Thoracic aorta (tissue), 2 donors: ENCODE results near the gene SPINDOC. TPM values are rescaled to one million over a fixed set of nuclear protein-coding genes. Genes with fewer than 3 reads are reported as not detected.

Experiments used
- ATAC-seq: fragments of 150-250 bp; one replicate; pipeline ENCODE4 v1.8.0; 2017; ENCODE audit warnings: low read depth; ENCODE audit not compliant: insufficient number of reproducible peaks, low FRiP score
- DNase-seq: peaks from one replicate; pipeline ENCODE4 v3.0.0-alpha.2; 2020; ENCODE audit warnings: low spot score
- H3K27ac ChIP-seq, 2 donors: fragments of 200-600 bp; sonication (generic); 1 replicate in 1 of 2; 2 replicates in 1 of 2; pipeline ENCODE4 v1.5.1; 2016; ENCODE audit warnings: mild to moderate bottlenecking in 2 of 2, moderate library complexity in 2 of 2
- H3K27me3 ChIP-seq: fragments of 200-600 bp; sonication (generic); replicated peaks from 2 replicates; pipeline ENCODE4 v1.6.0; 2016; ENCODE audit warnings: mild to moderate bottlenecking; ENCODE audit not compliant: insufficient read depth
- H3K36me3 ChIP-seq: fragments of 200-600 bp; sonication (generic); one replicate; pipeline ENCODE4 v1.5.1; 2016
- H3K4me1 ChIP-seq, 2 donors: fragments of 200-600 bp; sonication (generic); 1 replicate in 1 of 2; 2 replicates in 1 of 2; pipeline versions ENCODE4 v1.5.1 to v1.6.0; 2016; ENCODE audit warnings: low read depth in 2 of 2, mild to moderate bottlenecking in 1 of 2; ENCODE audit not compliant: control insufficient read depth in 1 of 2
- H3K4me3 ChIP-seq: fragments of 200-600 bp; sonication (generic); 2 replicates; pipeline ENCODE4 v1.5.1; 2016; ENCODE audit warnings: mild to moderate bottlenecking
- H3K9me3 ChIP-seq: fragments of 200-600 bp; sonication (generic); 2 replicates; pipeline ENCODE4 v1.5.1; 2016
- total RNA-seq, 2 donors: library from RNA; depleted of rRNA; stranded (reverse); fragments of >200 nt; gene quantifications; one replicate each; pipeline versions ENCODE4 v1.1.0 to v1.2.3, GENCODE V29; 2016
- TF ChIP-seq, protein P1 (sequence below): fragments of 200-600 bp; sonication (generic); IDR thresholded peaks from one replicate; pipeline ENCODE4 v1.5.1; 2019; ENCODE audit warnings: antibody characterized with exemption

The SPINDOC gene
- total RNA-seq, 2 donors from 2014 or later, result 14.8 to 16.4 TPM

- no peaks in the 10 kb centered on the region for H3K27me3 ChIP-seq
- H3K4me3 ChIP-seq, result no peak overlapping the region
- TF ChIP-seq, protein P1, sequence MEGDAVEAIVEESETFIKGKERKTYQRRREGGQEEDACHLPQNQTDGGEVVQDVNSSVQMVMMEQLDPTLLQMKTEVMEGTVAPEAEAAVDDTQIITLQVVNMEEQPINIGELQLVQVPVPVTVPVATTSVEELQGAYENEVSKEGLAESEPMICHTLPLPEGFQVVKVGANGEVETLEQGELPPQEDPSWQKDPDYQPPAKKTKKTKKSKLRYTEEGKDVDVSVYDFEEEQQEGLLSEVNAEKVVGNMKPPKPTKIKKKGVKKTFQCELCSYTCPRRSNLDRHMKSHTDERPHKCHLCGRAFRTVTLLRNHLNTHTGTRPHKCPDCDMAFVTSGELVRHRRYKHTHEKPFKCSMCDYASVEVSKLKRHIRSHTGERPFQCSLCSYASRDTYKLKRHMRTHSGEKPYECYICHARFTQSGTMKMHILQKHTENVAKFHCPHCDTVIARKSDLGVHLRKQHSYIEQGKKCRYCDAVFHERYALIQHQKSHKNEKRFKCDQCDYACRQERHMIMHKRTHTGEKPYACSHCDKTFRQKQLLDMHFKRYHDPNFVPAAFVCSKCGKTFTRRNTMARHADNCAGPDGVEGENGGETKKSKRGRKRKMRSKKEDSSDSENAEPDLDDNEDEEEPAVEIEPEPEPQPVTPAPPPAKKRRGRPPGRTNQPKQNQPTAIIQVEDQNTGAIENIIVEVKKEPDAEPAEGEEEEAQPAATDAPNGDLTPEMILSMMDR, result no peak
- H3K36me3 ChIP-seq, result no peaks in the 10 kb centered on the region
- peak overlapping the region; percentile 16 to 24 for H3K27ac ChIP-seq
- no peak for ATAC-seq
- H3K4me1 ChIP-seq, result peaks cover 40 to 75% of the 10 kb centered on the region in 2 donors
- no peak for DNase-seq
- no peaks in the 10 kb centered on the region for H3K9me3 ChIP-seq
Observed at GRCh38 chr11:63870351-63871140, 57.3 kb downstream of the SPINDOC start.

DNA sequence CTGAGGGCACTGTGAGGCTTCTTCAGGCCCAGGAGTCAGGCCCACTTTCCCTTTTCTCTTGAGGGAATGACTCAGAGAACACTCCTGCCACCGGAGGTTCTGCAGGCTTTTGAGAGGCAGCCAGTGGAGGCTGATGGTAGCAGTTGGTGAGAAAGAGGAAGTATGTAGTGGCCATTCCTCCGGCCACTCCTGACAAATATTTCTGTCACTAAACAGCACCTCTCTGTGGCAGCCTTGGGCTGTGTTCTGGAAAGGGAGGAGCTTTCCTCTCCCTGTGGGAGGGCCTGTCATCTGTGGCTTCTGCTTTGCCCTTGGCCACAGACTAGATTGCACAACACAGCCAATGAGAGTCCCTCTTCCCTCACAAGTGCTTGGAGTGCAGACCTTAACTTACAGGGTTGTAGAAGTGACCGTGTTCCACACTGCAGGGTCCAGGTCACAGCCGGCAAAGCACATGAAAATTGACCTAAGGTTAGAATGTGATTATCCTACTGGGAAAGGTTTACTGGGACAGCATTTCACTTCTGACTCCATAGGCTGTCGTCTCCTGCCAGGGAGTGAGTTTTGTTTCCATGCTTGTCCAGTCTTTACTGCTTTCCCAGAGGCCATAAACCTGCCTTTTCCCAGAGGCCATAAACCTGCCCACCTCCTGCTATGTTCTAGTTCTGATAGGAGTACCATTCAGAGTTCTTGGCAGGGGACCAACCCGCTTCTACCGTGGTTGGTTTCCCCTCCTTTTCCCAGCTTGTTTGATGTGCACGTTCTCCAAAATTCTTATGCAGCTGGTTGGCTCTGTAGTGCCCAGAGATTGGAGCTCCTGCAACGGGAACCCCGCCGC lies 58.9 kb downstream of the SPINDOC start:
- Histone ChIP-seq H3K27me3 (no peaks in the 10 kb centered on the region), H3K4me1 (peaks cover 33 to 66% of the 10 kb centered on the region in 2 donors), H3K4me3 (peak overlapping the region; percentile 26), H3K36me3 (no peaks in the 10 kb centered on the region), H3K27ac (peak overlapping the region; percentile 11 to 63), H3K9me3 (no peaks in the 10 kb centered on the region)
- DNase-seq (peak; percentile 72), ATAC-seq (peak; percentile 99)
- TF ChIP-seq, protein P1, result peak; percentile 48

DNA sequence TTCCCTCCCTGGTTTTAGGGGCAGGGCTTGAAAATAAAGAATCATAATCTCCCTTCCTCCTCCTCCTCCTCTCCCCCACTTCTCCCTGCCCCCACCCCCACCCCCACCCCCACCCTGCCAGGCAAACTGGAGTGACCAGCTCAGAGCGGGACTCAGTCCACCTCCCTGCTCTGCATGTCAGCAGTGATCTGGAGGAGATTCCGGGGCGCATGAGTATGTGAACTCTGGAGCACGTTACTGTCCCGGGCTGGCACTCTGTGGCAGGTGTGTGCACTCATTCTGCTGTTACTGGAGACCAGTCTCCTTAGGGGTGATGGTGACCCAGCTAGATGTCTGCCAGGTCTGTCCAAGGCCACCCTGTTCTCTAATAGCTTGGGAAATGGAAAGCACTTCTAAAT lies 59.5 kb downstream of the SPINDOC start:
- H3K9me3 ChIP-seq, result no peaks in the 10 kb centered on the region
- H3K36me3 ChIP-seq, result no peaks in the 10 kb centered on the region
- TF ChIP-seq, protein P1, result no peak
- H3K4me3 ChIP-seq, result no peak overlapping the region
- no peaks in the 10 kb centered on the region for H3K27me3 ChIP-seq
- no peak for DNase-seq
- H3K4me1 ChIP-seq, result peaks cover 33 to 66% of the 10 kb centered on the region in 2 donors
- H3K27ac ChIP-seq, result peak overlapping the region in 1 of 2 donors; percentile 27
- ATAC-seq, result no peak

GRCh38 chr11:63873311-63873710 lies 60.1 kb downstream of the SPINDOC start:
- H3K4me1 ChIP-seq, result peaks cover 29 to 63% of the 10 kb centered on the region in 2 donors
- no peaks in the 10 kb centered on the region for H3K36me3 ChIP-seq
- no peak for ATAC-seq
- DNase-seq, result no peak
- H3K4me3 ChIP-seq, result no peak overlapping the region
- TF ChIP-seq, protein P1, result no peak
- H3K9me3 ChIP-seq, result no peaks in the 10 kb centered on the region
- no peaks in the 10 kb centered on the region for H3K27me3 ChIP-seq
- H3K27ac ChIP-seq, result peak overlapping the region in 1 of 2 donors; percentile 27

DNA sequence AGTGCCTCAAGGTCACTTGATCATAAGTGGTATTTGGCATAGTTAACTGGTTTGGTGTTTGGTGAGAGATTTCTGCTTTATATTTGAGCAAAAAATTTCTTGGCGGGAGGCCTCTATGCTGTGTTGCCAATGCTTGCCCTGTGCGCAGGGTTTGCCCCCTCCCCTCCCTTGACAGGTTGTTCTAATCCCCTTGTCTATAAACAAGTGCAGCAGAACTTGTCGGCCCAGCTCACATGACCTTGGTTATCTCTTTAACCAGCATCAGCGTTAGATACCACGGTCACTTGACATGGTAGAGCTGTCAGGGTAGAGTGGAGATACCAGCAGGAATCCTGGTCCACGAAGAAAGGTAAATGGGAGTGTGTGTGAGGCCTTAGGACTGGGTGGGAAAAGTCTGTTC lies 61.3 kb downstream of the SPINDOC start:
- Histone ChIP-seq H3K4me3 (no peak overlapping the region), H3K36me3 (no peaks in the 10 kb centered on the region), H3K4me1 (peaks cover 27 to 54% of the 10 kb centered on the region in 2 donors), H3K9me3 (no peaks in the 10 kb centered on the region), H3K27me3 (no peaks in the 10 kb centered on the region), H3K27ac (no peak overlapping the region)
- DNase-seq, result no peak
- ATAC-seq, result no peak
- TF ChIP-seq, protein P1, result no peak
